HG03432 (cell line): Measurements from ENCODE around the gene TCF12.
A peak's percentile ranks its signal among the peaks of the same experiment; 100 is the strongest.
"Not testable (repeated sequence)": the region's sequence is repeated elsewhere in the genome, so short reads cannot be mapped to it uniquely, and the experiment has no call there.

Experiments used
- ATAC-seq: cut with Tn5 transposase; IDR thresholded peaks from one replicate; pipeline ENCODE4 v1.9.1; 2021; ENCODE audit warnings: mild to moderate bottlenecking, moderate library complexity; ENCODE audit not compliant: unreplicated experiment

The TCF12 gene

GRCh38 chr15:56913670-56914069 lies 4.8 kb upstream of the TCF12 start:
- ATAC-seq: no peak

- no peak for ATAC-seq
These were observed 2.6 kb upstream of the TCF12 start for GRCh38 chr15:56915888-56916287.

DNA sequence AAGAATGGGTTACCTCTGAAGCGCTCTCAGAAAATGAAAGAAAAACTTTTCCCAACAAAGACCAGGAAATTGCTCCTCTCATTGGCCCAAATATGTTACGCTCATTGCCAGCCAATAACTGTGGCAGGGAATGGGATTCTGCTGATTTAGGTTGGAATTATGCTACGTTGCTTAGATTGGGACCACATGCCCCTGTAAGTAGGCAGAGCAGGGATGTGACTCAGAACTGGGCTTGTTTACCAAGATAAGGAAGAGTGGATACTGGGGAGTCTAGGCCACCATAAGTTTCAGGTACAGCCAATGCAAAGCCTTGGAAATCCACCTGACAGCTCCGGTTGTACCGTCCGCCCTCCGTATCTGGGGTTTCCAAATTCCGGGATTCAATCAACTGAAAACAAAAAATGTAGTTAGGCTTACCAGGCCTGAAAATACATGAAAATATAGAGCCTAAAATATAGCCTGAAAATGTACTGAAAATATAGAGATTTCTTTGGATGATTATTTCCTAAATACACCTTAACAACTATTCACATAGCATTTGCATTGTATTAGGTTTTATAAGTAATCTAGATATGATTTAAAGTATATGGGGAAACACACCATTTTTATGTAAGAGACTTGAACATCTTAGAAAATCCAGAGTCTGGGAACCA lies 1.5 kb upstream of the TCF12 start:
- no peak for ATAC-seq

DNA sequence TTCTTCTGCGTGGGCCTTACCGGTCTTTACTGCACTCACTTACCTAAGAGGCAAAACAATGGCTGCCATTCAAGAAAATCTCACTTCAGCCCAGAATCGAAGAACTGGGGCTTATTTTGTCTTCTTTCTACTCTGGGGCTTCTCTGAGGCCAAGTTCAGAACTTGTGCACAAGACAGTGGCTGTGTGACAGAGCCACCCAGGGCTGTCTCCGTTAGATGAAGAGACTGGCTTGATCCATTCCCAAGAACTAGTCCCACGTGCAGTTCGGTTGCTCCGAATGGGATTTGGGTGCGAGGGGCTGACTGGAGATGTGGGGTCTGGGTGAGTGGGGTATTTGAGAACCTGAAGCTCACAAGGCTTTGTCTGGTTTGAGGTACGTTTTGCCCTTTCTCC lies 795 bp upstream of the TCF12 start:
- no peak for ATAC-seq

DNA sequence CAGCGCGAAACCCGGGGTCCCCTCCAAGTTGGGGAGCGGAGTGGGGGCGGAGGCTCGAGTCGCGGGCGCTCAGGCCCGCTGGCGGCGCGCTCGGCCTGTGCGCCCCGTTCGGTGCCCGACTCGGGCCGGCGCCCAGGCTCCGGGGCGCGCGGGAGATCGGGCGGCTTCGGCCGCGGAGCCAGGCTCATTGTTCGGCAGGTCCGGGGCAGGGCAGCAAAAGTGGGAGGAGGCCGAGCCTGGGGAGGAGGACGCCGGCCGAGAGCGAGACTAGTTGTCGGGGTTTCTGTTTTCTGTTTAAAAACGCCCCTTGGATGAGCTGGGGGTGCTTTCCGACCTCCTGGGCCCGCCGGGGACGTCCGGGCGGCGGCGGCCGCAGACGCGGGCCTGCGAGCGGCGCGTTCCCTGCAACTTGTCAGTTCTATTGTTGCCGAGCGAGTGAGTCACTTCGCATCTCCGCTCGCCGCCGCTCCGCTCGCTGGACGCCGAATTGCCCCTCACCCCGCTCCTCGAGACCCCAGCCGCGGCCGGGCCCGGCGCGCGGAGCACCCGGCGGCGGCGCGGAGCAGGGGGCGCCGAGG lies 676 bp downstream of the TCF12 start:
- ATAC-seq: peak; percentile 33

- ATAC-seq: peak; percentile 6
These were observed 1.3 kb downstream of the TCF12 start for GRCh38 chr15:56919609-56920366.

DNA sequence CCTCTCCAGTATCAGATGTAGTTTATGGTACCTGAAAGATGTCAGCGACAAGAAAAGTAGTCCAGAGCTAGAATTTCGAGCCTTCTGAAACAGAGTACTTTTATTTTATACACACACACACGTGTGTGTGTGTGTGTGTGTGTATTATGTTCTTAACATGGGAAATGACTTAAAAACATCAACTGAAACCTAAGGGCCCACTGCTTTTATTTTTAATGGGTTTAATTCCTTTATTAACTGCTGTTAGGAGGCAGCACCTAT lies 1.9 kb downstream of the TCF12 start:
- ATAC-seq: no peak

- no peak for ATAC-seq
These were observed 4.7 kb downstream of the TCF12 start for GRCh38 chr15:56923174-56923591.

GRCh38 chr15:56927816-56928215 lies 9.4 kb downstream of the TCF12 start:
- no peak for ATAC-seq

DNA sequence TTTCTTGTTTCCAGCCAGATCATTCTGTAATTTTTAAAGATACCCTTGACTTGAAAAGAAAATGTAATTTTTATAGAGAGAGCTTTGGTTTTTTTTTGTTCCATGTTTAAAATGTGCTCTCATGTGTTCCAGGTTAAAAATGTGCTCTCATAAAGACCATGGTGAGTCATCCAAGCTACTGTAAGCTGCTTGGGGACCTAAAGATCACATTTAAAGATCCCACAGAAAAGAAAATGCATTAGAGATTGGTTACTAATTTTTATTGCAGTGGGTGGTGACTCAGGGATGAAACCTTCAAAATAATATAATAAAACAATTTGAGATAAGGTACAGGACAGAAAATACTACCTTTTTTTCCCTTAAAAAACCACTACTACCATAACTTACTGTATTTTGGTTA lies 11.0 kb downstream of the TCF12 start:
- ATAC-seq: no peak

DNA sequence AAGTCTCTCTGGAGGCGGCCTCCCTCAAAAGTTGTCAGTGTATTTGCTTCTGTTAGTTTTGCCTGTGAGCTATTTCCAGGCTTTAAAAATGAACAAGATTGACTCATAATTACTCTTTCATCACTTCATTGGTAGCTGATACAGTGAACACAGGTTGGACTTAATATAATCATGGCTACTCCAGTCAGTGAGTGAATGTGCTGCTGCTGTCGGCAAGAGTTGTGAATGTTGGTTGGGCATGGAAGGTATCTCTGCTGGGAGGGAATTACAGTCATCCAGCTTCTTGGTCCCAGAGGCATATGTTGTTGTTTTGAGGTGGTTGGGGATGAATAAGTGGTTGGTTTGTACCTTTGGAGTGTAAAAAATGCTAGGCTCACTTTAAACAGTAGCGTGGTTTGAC lies 11.5 kb downstream of the TCF12 start:
- no peak for ATAC-seq

DNA sequence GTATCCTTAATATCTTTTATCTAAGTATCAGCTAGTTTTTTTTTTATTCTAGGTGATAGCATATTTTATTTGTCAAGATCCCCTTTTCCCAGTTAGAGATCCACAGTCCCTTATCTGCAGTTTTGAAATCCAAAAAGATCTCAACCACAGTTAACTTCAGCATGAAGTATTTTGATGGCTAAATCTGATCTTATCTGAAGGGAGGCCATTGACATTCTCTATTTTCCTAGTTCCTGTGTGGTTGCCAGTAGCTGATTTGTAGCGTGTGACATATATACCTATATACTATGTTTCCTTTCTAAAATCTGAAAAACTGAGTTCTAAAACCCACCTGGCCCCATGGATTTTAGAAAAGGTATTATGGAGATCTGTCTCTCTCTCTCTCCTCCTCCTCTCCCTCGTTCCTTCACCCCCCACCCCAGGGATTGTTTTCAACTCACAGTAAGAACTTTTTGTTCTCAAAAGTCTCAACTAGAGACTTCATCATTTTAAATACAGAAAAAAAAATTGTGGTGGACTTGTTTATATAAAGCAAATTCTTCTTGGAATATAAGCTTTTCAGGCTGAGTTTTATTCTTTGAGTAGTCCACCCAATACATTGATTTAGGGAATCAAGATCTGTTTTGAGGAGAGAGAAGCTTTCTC lies 12.3 kb downstream of the TCF12 start:
- ATAC-seq: no peak

- ATAC-seq: no peak
These were observed 13.4 kb downstream of the TCF12 start for GRCh38 chr15:56931639-56932508.

- ATAC-seq: not testable (repeated sequence)
These were observed 14.0 kb downstream of the TCF12 start for GRCh38 chr15:56932509-56932868.

DNA sequence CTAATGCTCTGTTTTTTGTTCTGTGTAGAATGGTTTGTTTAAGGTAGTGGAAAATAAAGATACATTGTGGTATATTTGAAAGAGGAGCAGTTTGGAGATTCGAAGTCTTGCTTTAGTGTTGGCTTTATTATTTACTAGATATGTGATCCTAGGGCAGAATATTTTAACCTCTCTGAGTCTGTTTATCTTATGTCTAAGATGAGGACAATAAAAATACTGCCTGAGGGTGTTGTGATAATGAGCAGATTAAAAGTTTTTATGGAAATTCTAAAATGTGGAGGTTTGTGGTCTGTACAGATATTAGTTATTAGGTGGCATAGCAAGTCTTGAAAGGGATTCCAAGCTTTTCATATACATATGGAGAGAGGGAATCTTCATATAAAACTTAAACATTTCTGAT lies 15.0 kb downstream of the TCF12 start:
- ATAC-seq: no peak

- ATAC-seq: no peak
These were observed 15.4 kb downstream of the TCF12 start for GRCh38 chr15:56933811-56934210.

DNA sequence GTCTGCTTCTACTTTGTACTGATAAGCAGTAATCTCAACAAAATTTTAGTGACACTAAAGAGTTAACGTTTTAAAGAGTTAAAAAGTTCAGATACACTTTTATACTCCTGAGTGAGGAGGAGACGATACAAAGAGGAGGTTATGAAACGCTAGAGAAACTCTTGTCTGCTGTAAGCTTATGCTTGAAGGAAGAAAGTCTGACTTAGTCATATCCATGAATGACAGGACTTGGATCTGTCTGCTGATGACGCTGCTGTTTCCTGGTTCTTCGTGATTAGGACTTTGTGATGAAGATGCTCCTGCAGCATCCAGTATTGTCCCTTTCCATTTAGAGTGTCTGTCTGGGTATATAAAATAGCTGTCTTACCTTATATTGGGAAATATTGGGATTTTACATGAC lies 15.8 kb downstream of the TCF12 start:
- no peak for ATAC-seq

DNA sequence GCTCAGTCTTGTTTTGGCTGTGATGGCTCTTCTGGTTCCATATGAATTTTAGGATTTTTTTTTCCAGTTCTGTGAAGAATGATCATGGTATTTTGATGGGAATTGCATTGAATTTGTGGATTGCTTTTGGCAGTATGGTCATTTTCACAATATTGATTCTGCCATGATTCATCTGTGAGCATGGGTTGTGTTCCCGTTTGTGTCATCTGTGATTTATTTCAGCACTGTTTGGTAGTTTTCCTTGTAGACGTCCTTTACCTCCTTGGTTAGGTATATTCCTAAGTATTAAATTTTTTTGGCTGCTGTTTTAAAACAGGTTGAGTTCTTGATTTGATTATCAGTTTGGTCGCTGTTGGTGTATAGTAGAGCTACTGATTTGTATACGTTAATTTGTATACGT lies 18.5 kb downstream of the TCF12 start:
- ATAC-seq: no peak

- ATAC-seq: no peak
These were observed 20.8 kb downstream of the TCF12 start for GRCh38 chr15:56939257-56939656.

GRCh38 chr15:56940388-56940787 lies 21.9 kb downstream of the TCF12 start:
- ATAC-seq: no peak

- no peak for ATAC-seq
These were observed 23.7 kb downstream of the TCF12 start for GRCh38 chr15:56942118-56942517.
